ENCODE data around the gene OR5H2.

Gene OR5H2

DNA sequence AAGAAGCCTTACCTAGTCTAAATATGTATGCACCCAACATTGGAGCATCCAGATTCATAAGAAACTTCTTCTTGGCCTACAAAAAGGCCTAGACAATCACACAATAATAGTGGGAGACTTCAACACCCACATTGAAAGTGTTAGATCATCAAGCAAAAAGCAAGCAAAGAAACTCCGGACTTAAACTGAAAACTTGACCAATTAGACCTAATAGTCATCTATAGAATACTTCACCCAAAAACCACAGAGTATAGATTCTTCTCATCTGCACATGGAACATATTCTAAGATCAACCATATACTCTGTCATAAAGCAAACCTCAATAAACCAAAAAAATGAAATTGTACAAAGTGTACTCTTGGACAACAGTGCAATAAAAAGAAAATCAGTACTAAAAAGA, 49.0 kb downstream of the OR5H2 start:
- no peak for DNase-seq (ENCODE audit: low read depth)
